Activated CD4-positive, alpha-beta T cell treated with anti-CD3 and anti-CD28 coated beads, Interleukin-2, amount 50 U/mL, for 24 hours (primary cell): ENCODE data around the gene IRX1.

Experiments used
- DNase-seq, 2 donors: peaks; one replicate each; pipeline ENCODE4 v3.0.0-alpha.2; 2020; ENCODE audit warnings: low read depth in 1 of 2, low spot score in 1 of 2

Gene IRX1

GRCh38 chr5:3595006-3595961 lies at the start of gene IRX1:
TSS of gene IRX1 (plus strand) at chr5:3595832. CDS start at chr5:3596106, 274 bp downstream.
- no peak for DNase-seq

GRCh38 chr5:3546028-3546427 lies 49.6 kb upstream of the IRX1 start:
- DNase-seq, result no peak

- DNase-seq, result no peak
Measured at GRCh38 chr5:3564116-3564515, 31.5 kb upstream of the IRX1 start.

- no peak for DNase-seq
Measured at GRCh38 chr5:3564827-3565518, 30.7 kb upstream of the IRX1 start.

- DNase-seq, result no peak
Measured at GRCh38 chr5:3584724-3585531, 10.7 kb upstream of the IRX1 start.

- DNase-seq, result no peak
Measured at GRCh38 chr5:3590161-3590966, 5.3 kb upstream of the IRX1 start.

DNA sequence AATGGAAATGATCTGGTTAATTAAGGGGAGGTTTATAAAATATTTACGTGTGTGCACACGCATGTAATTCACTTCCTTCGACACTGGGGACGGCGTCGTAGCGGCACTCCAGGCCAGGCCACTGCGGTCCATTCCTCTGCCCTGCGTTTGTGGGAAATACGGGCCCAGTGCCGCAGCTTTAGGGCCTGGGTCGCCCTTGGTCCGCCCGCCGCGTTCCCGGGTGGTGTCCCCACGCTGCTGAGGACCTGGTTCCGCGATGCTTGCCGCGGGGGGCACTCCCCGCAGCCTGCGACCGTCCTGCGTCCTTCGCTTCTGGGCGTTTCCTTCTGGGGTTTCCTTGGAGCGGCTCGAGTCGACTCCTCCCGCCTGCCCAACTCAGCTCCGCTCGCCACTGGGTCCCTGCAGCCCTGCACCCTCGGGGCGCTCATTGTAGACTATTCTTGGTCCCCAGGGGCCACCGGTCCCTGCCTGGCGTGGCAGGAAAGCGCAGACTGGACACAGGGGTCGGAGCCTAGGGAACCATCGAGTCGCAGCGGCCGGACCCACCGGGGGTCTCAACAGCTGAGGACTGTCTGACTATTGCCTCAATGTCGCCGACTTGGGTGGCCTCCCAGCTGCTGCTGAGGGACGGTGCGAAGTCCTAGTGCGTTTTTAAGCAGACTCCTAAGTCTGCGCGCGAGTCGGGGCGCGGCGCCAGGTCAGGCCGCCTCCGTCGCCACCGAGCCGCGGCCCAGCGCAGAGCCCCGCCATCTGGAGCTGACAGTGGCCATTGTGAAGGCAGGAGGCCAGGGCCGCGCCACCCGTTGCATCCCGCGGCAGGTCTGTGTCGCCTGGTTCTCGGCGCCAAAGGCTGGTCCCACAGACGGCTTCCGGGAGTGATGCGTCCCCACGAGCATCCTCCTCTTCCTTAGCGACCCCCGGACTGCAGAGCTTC lies 4.4 kb upstream of the IRX1 start:
- DNase-seq, result no peak

DNA sequence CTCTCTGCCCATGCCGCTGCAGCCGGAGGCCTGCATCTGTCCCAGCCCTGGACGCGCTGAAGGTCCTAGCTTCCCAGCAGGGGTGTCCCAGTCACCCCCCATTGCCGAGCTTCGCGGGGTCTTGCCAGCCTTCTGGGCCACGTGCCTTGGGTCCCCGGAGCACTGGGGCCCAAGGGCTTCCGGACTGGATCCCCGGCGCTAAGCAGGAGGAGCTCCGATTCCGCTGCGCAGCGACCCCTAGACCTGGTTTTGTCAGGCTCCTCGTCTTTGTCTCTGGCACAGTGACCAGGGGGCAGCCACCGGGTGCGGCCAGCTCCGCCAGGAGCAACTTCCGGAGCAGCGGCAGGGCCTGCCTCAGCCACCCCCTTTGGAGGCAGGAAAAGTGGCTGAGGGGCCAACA lies 3.3 kb upstream of the IRX1 start:
- no peak for DNase-seq

DNA sequence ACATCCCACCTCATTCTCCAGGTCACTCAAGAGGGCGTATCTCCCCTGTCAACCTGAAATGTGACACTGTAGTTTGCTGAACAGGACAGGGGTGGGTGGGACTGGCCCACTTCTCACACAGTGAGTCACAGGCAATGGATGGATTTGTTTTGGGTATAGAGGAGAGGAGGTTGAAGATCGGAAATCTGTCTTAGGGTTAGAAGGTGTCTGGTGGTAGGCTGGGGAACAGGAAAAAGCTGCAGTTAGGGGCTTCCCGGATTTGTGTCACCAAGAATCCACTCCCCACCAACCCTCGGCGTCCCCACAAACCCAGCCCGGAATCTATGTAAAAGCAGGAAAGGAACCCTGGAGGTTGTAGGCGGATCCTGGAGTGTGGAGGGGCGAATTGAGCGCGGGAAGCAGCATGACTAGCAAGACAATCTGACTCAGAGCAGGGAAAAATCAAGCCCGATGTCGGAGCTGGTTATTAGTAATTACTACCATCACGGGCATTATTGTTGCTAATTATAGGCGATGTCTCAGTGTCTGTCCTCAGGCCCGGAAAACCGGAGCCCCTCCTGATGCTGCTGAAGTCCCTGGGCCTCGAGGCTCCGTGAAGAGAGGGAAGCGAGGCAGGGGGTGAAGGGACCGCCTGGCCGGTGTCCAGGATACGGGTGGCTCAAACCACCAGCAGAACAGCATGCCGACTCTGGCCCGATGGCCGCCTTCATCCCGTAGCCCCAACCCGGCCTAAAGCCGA lies 1.7 kb upstream of the IRX1 start:
- DNase-seq, result no peak

DNA sequence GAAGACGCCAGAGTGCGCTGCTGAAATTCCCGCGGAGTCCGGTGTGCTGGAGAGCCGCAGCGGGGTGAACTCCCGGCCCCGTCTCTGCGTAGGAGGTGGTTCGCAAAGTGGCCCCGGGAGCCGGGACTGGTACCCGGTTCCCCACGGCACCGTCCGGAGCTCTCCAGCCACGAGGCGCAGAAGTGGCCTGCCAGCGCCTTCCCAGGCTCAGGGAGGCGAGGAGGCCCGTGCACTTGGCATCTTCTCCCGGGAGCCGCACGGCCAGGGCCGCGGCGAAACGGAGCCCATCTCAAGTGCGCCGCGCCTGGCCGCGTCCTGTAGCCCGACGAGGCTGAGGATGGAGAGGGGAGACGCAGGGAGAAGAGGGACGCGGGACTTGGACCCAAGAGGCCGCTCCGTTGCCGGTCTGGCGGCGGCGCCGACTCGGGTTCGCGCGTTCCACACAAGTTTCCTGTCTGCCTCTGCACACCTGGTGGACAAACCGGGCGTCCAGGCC lies 1.1 kb upstream of the IRX1 start:
- no peak for DNase-seq

DNA sequence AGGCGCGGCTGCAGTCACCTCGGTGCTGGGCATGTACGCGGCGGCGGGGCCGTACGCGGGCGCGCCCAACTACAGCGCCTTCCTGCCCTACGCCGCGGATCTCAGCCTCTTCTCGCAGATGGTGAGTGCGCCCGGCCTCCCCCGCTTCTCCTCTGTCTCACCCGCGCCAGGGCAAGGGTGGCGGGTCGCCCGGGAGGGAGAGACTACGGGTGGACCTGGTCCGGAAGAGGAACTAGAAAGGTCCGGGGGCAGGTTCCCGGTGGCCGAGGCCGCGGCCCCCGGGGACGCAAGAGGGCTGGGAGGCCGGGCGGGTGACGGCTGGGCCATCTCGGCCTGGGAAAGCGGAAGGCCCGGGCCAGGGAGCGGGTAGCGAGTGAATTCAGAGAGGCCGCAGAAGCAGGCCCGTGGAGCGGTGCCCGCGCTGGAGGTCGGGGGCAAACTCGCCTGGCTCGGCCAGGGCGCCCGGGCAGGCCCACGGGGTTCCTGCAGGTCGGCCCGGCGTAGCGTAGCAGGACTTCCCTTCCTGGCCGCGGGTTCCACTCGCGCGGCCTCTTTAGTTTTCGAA lies 711 bp downstream of the IRX1 start:
- DNase-seq, result no peak

DNA sequence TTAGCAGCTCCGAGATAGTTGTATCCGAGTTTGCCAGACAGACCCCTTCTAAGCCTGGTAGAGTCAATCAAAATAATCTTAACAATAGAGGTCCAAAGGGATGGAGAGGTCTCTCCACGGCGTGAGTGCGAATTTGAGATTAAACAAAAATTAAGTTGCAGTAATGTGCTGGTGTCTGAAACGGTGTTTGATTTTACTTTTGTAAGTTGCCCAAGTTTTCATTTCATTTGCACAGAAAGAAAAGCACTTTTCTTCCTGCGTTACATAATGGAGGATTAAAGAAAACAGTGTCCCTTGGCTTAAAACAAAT lies 1.2 kb downstream of the IRX1 start:
- DNase-seq, result no peak

GRCh38 chr5:3597167-3598007 lies 1.8 kb downstream of the IRX1 start:
- DNase-seq, result no peak

DNA sequence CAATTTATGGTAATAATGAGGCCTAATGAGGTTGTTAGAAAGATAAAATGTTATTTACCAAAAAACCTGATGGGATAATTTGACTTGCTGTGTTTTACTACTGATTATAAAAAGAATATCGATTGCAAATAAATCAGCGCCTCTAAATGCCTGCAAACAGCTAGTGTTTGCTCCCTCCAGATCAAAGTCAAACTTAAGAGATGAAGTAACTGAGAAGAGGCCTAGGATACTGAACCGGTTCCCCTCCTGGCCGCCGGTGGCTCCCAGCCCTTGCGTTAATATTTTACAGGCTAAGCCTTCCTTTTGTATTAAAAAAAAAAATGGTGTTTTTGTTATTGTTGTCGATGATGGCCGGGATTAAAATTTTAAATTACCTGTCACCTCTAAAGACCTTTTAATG lies 2.6 kb downstream of the IRX1 start:
- no peak for DNase-seq

GRCh38 chr5:3598769-3599211 lies 3.2 kb downstream of the IRX1 start:
- DNase-seq, result no peak

DNA sequence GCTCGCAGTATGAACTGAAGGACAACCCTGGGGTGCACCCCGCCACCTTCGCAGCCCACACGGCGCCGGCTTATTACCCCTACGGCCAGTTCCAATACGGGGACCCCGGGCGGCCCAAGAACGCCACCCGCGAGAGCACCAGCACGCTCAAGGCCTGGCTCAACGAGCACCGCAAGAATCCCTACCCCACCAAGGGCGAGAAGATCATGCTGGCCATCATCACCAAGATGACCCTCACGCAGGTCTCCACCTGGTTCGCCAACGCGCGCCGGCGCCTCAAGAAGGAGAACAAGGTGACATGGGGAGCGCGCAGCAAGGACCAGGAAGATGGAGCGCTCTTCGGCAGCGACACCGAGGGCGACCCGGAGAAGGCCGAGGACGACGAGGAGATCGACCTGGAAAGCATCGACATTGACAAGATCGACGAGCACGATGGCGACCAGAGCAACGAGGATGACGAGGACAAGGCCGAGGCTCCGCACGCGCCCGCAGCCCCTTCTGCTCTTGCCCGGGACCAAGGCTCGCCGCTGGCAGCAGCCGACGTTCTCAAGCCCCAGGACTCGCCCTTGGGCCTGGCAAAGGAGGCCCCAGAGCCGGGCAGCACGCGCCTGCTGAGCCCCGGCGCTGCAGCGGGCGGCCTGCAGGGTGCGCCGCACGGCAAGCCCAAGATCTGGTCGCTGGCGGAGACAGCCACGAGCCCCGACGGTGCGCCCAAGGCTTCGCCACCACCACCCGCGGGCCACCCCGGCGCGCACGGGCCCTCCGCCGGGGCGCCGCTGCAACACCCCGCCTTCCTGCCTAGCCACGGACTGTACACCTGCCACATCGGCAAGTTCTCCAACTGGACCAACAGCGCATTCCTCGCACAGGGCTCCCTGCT lies 3.8 kb downstream of the IRX1 start:
- no peak for DNase-seq
